GM18867 (cell line): ENCODE data around the gene SEC16A.

Experiments
- ATAC-seq: cut with Tn5 transposase; IDR thresholded peaks from one replicate; pipeline ENCODE4 v1.9.1; 2021; ENCODE audit warnings: mild to moderate bottlenecking, moderate library complexity; ENCODE audit not compliant: unreplicated experiment

Gene SEC16A

DNA sequence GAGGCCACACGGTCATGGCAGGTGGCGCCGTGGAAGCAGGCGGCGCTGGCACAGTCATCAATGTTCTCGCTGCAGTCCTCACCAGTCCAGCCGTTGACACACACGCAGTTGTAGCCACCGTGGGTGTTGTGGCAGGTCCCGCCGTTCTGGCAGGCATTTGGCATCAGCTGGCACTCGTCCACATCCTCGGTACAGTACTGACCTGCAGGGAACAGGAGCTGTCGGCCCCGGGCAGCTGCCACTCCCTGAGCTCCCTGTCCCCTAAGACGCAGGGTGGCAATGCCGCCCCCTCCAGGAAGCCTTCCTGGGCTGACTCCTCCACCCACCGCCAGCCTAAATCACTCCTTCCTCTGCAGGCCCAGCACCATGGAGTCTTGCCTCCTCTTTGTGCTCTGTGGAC is 35.8 kb upstream of the SEC16A start:
- no peak for ATAC-seq

DNA sequence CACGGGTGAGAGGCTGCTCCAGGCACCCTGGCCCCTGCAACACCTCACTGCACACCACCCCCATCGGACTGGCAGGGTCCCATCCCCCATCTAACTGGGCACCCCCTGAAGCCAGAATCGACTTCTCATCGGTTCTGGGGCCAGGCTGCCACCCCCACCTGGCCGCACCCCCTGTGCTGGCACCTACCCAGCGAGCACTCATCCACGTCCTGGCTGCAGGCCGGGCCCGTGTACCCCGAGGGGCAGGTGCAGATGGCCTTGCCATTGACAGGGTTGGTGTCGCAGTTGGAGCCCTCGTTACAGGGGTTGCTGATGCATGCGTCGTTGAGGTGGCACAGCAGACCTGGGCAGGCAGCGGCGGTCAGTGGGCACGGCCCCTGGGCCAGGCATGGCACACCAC is 35.1 kb upstream of the SEC16A start:
- no peak for ATAC-seq

DNA sequence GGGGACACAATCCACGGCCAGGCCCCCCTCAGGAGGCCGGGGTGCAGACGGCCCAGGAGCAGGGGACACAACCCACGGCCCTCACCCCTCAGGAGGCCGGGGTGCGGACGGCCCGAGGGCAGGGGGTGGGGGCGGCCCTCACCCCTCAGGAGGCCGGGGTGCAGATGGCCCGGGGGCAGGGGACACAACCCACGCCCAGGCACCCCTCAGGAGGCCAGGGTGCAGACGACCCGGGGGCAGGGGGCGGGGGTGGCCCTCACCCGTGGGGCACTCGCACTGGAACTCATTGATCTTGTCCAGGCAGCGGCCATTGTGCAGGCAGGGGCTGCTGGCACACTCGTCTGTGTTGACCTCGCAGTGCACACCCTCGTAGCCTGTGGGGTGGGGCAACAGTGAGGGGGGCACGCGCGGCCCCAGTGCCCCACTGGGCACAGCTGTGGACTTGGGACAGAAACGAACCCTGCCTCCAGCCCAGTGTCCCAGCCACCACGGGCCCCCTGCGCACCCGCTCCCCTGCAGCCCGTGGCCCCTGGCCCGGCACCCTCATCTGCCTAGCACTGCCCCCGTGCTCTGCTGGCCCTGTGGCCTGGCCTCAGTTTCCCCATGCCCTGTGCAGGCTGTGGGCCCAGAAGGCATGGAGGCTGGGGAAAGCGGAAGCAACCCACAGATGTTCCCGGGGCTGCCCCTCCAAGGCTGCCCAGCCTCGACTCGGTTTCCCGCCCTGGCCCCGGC is 34.3 kb upstream of the SEC16A start:
- ATAC-seq, result no peak

DNA sequence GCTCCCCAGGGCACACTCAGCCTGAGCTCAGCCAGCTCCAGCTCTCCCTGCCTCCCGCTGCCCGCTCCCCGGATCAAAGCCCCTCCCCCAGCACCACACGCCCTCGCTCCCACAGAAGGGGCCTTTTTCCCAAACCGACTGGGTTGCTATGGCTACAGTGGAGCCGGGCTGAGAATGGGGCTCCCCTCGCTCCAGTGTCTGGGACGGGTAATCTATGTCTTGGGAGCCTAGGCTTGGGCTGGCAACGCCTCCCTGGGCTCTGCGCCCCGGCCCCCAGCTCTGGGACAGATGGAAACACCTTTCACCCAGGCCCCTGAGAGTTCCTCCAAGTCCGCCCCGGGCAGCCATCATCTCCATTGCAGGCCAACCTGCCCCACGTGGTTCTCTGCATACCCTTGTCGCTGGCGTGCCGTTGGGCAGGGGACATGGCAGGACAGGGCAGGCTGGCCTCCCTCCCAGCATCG is 33.4 kb upstream of the SEC16A start:
- no peak for ATAC-seq

DNA sequence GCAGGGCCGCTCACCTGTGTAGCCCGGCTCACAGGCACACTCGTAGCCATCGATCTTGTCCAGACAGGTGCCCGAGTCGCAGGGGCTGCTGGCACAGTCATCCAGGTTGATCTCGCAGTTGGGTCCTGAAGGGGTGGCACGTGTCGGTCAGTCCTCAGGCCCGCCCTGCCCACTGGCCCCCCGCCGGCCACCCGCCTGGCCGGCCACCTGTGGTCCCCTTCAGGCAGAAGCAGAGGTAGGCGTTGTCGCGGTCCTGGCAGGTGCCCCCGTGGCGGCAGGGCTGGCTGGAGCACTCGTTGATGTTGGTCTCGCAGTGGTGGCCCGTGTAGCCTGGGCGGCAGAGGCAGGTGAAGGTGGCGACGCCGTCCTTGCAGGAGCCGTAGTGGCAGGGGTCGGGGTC is 32.4 kb upstream of the SEC16A start:
- no peak for ATAC-seq

DNA sequence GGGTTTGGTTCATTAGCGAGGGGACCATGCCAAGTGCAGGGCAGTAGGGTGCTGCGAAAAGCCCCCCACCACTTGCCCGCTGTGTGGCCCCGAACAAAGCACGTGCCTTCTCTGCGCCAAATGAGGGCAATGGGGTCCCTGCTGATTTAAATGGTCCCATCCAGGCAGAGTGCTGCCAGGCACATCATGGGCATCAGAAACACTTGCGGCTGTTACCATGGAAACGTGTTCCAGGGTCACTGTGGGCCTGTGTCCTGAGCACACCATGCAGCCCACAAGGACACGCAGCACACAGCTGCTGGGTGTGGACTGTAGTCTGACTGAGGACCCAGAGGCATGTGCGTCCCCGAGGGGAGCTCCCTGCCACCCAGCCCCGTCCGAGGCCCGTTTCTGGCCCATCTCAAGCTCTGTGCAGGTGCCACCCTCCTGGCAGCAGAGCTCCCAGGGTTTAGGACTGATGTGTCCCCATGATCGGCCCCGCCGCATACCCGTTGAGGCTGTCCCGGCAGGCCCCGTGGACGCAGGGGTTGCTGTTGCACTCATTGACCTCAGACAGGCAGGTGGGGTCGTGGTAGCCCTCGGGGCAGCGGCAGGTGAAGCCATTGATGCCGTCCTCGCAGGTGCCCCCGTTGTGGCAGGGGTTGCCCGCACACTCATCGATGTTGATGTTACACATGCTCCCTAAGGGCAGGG is 31.3 kb upstream of the SEC16A start:
- no peak for ATAC-seq

DNA sequence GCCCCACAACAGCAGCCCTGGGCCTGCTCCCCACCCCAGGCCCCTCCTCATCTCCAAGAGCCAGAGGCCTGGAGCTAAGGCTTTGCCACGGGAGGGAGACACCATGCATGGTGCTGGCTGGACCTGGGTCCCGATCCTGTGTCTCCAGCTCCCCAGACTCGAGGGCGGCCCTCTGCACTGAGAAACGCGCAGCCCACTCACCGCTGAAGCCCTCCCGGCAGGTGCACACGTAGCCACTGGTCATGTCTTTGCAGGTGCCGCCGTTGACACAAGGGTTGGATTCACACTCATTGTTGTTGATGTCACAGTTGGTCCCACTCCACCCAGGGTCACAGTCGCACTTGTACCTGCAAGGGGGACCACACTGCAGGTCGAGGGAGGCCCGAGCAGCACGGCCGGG is 30.4 kb upstream of the SEC16A start:
- no peak for ATAC-seq

DNA sequence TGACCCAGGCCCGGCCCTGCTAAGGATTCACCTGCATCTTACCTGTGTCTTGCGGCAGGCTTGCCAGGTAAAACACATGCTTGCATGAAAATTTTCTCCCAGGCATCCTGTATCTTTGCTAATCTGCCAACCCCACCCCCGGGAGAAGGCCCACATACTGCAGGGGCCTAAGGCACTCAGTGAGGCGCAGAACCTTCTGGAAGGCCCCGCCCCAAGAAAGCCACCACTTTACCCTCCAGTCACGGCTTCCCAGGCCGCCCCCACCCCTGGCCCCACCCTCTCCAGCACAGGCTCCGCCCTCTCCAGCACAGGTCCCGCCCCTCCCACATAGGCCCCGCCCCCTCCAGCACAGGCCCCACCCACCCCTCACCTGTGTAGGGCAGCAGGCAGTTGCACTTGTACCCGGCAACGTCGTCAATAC is 29.8 kb upstream of the SEC16A start:
- no peak for ATAC-seq

DNA sequence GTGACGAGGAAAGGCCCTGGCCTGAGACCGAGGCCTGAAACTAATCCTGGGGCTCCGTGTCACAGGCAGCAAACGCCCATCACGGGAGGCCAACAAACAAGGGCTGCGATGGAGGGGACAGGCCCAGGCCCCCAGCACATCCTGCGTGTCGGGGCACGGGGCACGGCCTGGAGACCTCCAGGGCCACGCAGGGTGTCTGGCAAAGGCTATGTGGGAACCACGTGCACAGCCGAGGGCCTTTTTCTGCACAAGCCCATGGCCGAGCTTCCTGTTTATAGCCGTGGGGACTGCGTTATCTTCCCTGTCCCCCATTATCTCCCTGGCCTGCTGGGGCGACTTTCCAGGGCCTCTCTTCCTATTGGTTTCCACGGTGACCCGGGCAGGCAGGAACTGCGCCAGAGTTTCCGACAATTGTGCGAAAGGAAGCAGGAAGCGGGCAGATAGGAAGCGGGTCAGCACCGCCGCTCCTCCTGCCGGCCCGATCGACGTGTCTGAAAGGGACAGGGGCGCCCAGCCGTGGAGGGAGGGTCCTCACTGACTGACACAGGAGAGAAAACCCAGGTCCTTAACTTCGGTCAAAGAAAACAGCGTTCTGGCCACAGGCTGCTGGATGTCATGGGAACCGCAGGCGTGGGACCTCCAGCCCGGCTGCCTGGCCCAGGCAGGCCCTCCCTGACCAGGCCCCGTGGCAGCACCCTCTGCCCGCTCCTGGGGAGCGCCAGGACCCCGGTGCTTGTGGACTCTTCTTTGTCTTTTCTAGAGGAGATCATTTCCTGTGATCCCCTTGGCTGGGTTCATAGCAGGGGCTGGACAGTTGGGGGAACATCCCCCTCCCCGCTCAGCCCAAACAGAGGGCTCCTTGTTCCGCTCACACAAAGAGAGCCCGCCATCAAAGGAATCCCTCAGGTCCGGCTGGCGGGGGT is 29.1 kb upstream of the SEC16A start:
- ATAC-seq, result no peak

DNA sequence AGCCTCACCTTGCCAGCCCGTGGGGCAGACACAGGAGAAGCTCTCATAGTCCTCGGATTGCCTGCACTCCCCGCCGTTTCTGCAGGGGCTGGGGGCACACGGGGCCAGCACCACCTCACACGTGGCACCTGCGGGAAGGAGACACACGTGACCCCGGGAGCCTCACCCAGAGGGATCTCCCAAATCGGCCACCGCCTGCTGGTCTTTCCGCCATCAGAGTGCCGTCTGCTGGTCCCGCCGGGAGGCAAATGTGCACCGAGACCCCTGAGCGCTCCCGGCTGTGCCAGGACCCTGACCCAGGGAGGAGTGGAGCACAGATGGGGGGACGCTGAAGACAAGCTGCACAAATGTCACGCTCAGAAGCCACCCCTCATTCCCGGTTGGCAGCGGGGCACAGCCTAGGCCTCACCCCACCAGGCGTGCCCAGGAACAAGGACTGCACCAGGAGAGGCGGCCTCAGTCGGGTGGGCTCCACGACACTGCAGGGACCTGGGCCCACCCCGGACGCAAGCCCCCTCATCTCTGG is 28.4 kb upstream of the SEC16A start:
- no peak for ATAC-seq

DNA sequence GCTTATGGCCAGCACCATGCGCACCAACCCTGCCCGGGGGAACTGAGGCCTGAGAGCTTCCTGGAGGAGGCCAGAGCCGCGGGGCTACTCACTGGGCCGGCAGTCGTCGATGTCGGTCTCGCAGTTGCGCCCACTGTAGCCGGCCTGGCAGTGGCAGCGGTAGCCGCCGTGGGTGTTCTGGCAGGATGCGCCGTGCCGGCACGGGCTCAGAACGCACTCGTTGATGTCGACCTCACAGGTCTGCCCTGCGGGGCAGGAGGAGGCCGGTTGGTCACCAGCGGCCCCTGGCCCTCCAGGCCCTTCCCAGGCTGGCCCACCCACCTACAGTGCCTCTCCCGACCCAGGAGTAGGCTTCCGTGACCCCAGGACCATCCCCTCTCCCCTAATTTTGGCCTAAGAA is 27.7 kb upstream of the SEC16A start:
- no peak for ATAC-seq

DNA sequence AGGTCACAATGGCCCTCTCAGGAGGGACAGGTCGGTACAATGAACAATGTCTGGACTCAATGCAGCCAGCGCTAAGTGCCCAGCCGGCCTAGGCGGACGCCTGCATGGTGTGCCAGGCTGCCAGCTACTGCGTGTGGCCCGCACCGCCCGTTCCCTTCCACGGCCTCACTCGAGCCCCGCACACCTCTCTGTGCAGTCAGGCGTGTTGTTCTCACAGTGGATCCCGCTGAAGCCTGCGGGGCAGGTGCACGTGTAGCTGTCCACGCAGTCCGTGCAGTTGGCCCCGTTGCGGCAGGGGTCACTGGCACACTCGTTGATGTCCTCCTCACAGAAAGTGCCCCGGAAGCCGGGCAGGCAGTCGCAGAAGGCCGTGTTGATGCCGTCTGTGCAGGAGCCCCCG is 26.7 kb upstream of the SEC16A start:
- ATAC-seq, result no peak

DNA sequence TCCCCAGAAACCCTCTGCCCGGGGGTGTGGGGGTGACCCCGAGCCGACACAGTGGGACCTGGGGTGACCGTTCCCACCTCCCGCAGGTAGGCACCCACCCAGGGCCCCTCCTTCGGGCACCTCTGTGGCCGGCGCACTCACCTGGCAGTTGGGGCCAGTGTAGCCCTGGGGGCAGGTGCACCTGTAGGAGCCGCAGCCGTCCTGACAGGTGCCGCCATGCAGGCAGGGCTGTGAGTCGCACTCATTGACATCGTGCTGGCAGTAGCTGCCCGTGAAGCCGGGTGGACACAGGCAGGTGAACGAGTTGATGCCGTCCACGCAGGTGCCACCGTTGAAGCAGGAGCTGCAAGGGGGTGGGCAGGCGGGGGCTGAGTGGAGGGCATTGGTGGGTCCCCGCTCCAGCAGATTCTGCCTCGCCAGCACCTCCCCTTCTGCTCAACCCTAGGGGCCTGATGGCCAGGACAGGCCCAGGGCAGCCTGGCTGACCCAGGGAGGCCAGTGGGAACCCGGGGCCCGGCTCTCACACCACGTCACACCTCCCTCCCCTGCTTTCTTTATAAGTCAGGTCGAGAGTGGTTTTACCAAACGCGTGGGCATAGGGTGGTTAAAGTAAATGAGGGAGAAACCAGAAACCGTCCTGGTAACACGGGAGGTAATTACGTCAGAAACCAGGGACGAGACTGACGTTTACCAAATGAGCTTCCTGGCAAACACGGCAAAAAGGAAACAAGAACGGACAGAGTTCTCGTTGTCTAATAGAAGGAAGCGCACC is 26.1 kb upstream of the SEC16A start:
- ATAC-seq, result no peak

DNA sequence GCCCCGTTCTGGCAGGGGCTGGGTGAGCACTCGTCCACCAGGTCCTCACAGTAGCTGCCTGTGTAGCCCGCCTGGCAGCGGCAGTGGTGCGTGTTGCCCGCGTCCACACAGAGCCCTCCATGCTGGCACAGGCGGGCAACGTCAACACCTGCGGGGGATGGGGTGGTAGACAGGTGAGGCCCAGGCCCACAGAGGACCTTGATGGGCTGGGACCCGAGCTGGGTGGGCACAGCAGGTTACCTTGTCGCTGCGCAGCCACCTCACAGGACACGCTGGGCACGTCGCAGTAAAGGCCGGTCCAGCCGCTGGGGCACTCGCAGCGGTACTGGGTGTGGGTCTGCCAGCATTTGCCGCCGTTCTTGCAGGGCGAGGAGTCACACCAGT is 25.1 kb upstream of the SEC16A start:
- no peak for ATAC-seq

DNA sequence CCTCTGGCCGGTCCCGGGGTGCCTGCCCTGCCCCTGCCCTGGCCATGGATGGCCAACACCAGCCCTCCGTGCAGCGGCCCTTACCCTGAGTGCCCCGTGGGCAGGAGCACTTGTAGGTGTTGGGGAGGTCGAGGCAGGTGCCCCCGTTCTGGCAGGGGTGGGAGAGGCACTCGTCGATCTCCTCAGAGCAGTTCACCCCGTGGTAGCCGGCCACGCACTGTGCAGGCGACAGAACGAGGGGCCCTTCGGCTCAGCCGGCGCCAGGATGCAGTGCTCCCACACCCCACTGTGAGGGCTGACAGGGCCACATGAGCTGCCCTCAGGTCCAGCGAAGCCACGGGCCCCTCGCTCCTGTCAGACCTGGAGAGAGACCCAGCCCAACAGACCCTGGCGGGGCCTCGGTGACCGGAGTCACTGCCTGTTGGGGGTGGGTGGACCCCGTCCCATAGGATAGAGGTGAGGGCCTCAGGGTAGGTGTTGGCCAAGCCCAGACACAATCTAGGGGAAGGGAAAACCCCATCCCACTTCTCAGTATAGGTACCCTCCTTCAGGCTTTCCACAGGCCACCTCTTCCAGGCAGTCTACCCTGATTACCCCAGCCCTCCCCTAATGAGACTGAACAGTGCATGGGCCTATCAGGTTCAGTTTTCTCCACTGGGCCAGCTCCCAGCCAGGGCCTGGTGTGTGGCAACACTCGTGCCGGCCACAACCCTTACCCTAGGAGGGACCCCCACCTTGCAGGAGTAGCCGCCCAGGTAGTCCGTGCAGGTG is 24.6 kb upstream of the SEC16A start:
- ATAC-seq, result no peak

DNA sequence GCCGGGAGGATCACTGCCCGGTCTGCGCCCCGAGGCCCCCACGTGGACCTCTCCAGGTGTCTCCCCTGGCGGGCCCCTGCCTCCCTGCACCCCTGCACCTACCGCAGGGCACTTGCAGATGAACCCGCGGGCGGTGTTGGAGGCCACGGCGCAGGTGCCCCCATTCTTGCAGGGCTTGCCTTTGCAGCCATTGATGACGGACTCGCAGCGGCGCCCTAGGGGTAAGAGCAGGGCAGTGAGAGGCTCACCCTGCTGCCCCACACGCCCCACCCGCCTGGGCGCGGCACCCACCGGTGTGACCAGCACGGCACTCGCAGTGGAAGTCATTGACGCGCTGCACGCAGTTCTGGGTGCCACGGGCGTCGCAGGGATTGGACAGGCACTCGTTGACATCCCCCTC is 23.6 kb upstream of the SEC16A start:
- no peak for ATAC-seq

DNA sequence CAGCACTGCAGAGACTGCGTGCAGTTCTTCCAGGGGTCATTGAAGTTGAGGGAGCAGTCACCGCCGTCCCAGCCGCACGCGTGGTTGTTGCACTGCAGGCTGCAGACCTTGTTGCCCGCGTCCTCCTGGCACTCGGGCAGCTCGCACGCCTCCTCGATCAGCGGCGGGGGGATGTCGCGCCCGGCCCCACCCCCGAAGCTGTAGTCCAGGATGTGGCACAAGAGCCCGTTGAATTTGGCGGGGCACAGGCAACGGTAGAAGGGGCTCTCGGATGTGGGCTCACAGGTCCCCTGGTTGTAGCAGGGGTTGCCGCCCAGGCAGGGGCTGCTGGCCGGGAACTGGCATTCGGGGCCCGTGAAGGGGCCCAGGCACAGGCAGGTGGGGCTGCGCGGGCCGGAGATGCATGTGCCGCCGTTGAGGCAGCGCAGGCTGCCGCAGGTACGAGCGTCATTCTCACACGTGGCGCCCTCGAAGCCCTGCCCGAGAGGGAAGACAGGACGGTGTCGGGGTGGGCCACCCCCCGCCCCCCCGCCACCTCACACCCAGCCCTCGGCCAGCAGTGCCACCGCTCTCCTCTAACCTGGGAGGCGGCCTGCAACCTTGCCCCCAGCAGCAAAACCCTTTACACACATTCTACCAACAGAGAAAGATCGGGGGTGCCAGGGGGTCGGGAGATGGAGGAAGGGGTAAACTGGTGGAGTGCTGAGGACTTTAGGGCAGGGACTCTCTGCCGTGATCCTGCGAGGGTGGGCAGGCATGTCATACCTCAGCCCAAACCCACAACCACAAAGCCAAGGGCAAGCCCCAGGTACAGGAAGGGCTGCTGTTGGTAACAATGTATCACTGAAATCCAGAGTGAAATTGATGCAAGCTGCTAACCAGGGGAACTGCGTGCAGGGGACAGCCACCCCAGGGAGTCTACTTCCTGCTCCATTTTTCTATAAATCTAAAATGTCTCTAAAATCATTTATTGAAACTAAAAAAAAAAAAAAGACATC is 22.9 kb upstream of the SEC16A start:
- no peak for ATAC-seq

DNA sequence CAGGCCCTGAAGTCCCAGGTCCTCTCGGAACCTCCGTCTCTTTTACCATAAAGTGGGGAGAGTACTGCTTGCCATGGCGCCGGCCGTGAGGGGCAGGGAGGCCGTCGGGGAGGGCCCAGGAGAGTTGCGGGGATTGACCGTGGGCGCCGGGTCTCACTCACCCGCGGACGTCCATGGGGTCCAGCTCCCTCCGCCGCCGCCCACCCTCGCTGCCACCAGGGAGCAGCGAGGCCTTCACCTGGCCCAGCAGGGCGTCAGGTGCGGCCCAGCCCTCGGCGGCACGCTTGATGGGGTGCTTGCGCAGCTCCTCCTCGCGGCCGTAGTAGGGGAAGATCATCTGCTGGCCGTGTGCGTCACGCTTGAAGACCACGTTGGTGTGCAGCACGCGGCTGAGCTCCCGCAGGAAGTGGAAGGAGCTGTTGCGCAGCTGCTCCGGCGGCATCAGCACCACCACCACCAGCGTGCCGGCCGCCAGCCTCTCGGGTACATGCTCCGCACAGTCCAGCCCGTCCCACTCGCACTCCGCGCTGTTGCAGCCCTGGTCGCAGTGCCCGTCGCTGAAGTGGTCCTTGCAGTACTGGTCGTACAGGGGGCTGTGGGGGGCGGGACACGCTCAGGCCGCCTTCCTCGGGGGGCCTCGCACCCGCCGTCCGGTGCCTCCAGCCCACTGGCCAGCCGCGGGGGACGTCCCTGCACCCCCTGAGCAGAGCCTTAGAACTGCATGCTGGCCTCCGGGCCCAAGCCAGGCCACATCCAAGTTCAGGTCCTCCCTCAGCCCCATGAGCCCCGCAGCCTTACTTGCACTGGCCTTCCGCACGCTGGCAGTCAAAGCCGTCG is 21.9 kb upstream of the SEC16A start:
- ATAC-seq, result no peak
